Measurements from ENCODE around the gene DMBT1.

The DMBT1 gene

DNA sequence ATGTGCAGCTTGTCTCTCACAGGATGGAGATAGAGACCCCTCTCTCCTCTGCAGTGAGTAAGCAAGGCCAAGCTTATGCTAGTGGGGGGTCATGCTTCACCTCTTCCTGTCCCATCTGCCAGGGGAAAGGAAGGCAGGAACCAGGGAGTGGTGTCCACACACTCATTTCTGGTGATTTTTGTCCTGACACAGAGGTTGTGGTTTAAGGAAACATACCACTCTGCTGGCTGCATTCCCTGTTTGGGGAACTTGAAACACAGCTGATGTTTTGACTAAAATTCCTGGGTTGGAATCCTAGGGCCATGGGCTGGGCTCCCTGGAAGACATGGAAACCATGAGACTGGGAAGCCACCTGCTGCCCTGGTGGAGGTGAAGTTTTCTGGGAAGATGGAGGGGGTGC, 117.7 kb downstream of the DMBT1 start:
- no peak for DNase-seq

- no peak for DNase-seq
Observed at GRCh38 chr10:122682522-122682921, 122.0 kb downstream of the DMBT1 start.

DNA sequence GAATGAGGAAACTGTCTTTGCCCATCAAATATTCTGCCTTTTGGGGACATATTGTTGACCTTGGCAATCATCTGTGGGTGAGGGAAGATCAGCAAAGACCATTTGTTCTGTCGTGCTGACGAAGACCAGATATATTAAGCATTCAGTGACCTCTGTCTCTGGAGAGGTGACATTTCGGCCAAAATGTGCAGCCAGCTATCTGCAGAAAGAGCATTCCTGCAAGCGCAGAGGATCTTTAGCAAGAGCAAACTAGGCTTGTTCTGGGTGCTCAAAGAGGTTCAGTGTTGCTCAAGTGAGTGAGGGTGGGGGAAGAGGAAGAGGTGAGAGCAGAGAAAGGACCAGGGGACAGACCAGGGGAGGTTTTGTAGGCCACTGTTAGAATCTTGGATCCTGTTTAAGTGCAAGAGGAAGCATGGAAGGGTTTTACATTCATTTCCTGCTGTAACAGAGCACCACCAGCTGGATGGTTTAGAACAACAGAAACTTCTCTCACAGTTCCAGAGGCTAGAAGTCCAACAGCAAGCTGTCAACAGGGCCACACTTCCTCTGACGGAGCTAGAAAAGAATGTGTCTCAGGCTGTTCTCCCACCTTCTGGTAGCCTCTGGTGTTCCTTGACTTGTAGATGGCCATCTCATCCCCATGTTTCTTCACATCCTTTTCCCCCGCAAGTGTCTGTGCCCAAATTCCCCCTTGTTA, 127.9 kb downstream of the DMBT1 start:
- DNase-seq: no peak

- DNase-seq: no peak
Observed at GRCh38 chr10:122689146-122689820, 128.7 kb downstream of the DMBT1 start.

DNA sequence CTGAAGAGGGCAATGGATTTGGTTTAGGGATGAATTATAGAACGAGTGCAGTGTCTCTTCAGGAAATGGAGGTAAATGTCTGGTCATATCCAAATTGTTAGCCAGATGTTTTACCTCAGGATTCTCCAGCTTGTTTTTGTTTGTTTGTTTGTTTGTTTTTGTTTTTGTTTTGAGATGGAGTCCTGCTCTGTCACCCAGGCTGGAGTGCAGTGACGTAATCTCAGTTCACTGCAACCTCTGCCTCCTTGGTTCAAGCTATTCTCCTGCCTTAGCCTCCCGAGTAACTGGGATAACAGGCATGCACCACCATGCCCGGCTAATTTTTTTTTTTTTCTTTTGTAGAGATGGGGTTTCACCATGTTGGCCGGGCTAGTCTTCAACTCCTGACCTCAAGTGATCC, 132.2 kb downstream of the DMBT1 start:
- DNase-seq: no peak
